HG02642 (cell line): ENCODE results near the gene NQO2.
A peak's percentile ranks its signal among the peaks of the same experiment; 100 is the strongest.

ENCODE experiments used
- ATAC-seq: cut with Tn5 transposase; IDR thresholded peaks from one replicate; pipeline ENCODE4 v1.9.1; 2021; ENCODE audit warnings: mild to moderate bottlenecking; ENCODE audit not compliant: unreplicated experiment, poor library complexity

NQO2 gene, protein sequence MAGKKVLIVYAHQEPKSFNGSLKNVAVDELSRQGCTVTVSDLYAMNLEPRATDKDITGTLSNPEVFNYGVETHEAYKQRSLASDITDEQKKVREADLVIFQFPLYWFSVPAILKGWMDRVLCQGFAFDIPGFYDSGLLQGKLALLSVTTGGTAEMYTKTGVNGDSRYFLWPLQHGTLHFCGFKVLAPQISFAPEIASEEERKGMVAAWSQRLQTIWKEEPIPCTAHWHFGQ

DNA sequence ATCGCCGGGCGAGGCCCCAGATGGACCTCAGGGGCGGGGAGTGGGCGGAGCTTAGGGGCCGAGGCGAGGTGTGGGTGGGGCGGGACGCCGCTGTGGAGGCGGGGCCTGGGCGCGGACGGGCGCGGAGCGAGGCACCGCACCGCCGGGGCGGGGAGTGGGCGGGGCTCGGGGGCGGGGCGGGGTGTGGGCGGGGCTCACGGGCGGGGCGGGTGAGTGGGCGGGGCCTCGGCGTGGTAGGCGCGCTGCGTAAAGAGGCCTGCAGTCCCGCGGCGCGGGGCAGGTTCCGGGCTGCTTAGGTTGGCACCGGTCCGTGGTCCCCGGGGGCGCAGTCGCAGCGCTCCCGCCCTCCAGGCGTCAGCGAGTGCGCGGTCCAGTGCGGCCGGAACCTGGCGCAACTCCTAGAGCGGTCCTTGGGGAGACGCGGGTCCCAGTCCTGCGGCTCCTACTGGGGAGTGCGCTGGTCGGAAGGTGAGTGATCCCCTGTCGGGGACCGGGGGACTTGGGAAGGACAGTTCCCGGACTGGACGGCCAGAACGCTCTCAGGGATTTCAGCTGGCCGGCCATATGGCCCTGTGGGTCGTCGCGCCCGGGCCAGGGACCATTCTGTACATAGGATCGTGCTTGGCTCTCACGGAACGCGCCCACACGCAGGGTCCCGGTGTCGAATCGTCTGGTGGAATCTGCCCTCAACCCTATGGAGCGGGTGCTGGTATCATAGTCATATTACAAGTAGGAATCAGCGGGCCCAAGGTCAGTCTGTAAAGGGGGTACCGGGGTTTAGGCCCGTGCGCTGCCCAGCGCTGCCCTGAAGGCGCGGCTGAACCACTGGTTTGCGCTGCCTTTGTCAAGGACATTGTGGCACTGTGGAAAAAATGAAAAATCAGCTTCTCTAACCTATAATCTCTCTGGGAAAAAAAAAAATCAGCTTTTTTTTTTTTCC is at the start of gene NQO2:
Gene NQO2 (plus strand): TSS at position 277 of the 940 bp plus-strand sequence. CDS start 6,659 bp downstream, outside the sequence.
- ATAC-seq: peak; percentile 78

DNA sequence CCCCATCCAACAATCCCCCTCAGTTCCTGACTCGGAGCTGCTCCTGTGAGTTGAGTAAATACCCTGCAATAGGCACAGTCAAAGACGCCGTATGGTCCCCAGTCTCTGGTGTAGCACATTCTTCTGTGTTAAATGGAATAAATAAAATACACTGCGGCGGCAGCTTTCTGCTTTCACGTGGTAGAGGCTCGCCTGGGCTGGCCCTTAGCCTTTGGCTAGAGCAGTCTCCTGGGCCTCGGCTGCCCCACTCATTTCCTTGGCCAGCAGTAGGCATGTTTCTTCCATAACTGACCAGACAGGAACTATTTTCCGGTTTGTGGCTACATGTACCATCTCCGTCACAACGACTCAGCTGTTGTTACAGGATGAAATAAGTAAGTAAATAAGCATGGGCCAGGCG is 49.0 kb upstream of the NQO2 start:
- no peak for ATAC-seq

DNA sequence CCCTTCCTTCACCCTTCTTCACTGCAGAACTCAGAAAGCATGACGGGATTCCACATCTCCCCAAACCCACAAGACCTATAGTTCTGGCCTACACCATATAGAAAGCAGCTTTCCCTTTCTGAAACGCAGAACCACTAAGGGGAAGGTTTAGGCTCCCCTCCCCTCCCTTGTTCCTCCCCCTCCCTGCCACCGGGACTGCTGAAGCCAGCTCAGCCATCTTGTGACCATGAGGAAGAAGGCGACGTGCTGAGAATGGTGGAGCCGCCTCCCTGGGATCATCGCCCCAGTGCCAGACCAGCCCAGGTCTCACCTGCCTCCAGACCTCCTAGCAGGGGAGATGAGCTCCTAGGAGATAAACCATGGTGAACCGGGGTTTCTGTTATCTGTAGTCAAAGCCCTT is 48.0 kb upstream of the NQO2 start:
- no peak for ATAC-seq

DNA sequence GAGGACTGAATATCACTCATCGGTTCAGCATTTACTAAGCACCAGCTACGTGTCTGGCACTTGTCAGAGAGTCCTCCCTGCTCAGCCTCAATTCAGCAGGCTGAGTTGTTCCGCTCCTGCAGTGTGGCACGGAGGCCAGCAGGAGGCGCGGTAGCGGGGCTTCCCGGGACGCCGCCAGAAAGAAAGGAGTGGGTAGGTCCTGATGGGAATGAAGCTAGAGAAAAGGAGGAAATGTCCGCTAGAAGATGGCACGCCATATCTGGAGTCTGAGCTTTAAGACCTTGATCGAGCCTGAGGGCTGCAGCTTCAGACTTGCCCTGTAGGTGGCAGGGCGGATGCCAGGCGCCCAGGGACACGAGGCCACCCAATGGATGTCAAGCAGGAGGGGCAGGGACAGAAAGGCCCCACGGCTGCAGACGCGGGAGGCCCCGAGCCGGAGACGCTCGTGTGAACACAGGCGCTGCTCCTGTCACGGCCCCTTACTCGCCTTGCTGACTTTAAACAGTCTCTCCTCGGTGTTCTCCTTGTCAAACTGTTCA is 47.1 kb upstream of the NQO2 start:
- ATAC-seq: peak; percentile 88

DNA sequence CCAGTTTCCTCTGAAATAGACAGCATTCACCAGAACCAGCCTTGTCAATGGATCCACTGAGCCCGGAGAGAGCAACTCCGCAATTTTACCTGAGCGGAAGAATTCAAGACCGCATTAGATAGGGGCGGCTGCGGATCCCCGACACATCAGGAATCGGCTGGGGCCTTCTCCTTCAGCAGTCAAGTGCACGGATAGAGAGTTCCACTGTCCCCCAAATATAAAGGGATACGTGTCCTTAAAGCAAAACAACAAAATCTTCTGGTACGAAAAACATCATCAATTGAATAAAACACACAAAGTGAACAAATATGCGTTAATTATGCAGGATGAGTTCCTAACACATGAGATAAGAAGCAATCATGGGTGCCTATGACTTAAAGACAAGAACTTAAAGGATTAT is 46.6 kb upstream of the NQO2 start:
- ATAC-seq: no peak

DNA sequence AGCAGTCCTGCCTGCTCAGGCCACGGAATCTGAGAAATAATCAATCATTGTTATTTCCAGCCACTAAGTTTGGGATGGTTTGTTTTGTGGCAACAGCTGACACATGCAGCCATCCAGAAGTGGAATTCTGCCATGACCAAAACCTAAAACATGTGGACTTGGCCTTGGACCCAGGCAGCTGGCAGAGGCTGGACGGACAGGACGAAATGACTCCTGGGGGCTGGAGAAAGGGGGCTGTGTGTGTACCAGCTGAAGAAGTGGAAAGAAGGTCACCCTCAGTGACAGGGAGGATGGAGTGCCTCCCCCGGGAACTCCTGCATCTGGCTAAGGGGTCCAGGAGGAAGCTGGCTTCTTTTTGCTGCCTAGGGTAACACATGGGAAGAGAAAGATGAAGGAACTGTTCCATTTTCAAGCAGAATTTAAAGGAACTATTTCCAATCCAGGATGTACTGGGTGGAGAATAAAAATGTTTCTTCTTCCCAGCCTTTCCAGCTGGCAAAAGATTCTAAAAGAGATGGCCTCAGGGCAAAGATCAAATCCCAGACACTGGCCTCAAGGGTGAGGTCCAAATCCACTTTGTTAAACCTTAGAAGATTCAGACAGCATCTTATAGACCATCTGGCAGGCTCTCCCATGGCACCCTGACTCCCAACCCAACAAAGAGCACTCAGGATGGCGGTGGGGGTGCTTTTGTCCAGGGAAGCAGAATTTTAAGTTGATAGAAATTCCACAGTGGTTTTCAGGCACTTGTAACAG is 42.6 kb upstream of the NQO2 start:
- no peak for ATAC-seq

DNA sequence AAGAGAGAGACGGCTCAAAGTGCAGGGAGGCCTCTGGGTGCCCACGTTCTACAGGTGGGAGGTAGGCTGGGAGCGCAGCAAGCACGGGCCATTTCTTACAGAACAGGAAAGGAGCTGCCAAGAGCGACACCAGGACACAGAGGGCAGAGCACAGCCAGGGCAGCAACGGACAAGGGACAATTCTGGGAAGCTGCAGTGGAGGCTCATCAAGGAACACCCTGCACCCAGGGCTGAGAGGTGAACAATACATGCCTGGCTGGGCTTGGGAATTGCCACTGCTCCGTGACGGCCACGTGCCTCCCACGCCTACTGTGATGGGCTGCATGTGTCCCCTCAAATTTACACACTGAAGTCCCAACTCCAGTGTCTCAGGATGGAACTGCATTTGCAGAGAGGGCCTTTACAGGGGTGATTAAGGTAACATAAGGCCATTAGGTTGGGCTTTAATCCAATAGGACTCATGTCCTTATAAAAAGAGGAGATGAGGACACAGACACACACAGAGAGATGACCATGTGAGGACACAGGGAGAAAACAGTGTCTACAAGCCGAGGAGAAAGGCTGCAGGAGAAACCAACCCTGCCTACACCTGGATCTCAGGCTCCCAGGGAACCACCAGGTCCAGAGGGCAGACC is 41.9 kb upstream of the NQO2 start:
- no peak for ATAC-seq

DNA sequence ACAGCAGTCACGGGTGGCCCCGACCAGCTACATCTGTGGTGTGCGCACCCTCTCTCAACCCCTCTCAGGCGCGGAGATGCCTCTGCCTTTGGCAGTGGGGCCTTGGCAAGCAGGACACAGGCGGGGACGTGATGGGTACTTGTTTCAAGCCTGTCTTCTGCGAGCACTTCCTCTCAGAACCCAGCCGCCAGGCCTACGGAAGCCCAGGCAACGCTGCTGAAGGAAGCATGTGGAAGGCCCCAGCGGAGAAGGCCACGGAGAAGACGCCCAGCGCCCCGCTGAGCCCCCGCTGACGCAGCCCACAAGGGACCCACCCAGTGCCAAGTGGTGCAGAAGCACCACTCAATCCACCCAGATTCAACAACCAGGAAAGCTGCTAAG is 41.4 kb upstream of the NQO2 start:
- ATAC-seq: no peak

DNA sequence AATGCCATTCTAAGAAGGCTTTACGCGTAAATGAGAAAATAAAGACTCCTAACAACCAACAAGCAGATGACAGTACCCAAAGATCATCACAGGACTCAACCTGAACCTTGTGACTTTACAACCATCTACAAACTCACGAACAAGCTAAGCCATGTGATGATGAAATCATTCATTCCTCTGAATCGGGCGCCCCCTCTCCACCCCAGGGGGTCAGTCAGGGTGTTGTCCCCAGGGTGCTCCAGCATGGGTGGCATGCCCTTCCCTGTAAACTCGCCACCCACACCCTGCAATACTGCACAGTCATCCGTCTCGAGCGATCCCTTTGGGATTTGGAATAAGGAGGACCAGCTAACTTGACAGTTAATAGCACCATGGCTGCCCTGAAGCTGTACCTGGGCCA is 40.9 kb upstream of the NQO2 start:
- no peak for ATAC-seq

DNA sequence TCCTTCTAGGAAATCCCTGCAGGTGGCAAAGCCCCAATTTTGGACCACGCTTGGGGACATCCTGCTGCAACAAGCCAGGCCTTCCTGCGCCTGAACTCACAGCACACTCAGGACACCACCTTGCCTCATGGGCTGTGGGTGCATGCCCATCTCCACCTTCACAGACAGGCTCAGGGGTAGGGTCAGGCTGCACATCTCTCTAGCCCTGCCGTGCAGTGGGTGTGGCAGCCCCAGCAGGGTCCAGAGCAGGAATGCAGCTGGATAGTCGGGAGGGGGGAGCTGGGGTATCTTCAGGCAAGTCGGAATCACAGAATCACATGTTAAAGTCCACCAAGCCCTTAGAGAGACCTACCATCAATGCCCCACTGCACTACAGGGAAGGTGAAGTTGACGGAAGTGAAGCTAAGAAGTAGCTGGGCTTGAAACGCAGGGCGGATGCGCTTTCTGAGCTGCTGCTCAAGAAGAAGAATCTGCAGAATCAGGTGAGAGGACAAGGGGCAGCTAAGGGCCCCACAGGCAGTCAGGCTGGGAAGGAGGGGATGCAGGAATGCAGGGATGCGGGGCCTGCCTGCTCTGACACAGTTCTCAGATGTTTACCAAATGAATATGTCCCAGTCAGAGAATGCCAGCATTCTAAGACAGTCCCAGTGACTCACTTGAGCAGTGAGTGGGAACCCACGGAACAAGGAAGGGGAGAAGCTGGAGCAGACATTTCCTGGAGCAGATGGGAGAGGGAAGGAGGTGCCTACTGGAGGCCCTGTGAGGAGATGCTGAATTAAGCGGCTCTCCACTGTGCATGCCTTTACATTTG is 39.6 kb upstream of the NQO2 start:
- ATAC-seq: no peak

DNA sequence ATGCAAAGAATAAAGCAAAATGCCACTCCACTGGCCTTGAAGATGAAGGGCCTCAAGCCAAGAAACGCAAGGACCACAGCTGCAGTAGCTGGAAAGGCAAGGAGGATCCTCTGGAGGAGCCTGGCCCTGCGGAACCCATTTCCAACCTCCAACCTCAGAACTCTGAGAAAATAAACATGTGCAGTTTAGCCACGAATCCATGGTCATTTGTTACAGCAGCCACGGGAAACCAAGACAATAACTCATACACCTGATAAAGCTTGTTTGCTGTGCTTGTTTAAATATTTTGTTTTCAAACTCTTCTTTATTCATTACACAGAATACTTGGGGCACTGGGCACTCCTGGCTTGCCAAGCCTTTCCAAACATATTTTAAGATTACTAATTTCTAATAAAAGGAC is 38.8 kb upstream of the NQO2 start:
- ATAC-seq: no peak

DNA sequence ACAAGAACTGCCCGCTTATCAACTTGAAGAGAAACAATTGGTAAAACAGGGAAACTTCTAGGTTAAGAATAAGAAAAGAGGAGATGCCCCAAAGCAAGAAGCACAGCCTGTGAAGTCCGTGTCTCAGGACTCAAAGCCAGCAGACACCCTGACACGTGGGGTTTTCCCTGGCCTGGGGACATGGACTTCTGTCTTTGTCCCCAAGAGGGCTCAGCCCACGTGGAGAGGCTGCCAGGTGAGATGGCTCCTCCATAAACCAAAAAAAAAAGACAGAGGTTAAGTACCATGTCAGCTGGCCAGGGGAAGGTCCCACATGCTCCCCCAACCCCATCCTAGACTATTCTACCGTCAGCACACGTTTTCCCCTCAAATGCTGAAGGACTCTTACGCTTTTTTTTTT is 38.2 kb upstream of the NQO2 start:
- ATAC-seq: no peak

DNA sequence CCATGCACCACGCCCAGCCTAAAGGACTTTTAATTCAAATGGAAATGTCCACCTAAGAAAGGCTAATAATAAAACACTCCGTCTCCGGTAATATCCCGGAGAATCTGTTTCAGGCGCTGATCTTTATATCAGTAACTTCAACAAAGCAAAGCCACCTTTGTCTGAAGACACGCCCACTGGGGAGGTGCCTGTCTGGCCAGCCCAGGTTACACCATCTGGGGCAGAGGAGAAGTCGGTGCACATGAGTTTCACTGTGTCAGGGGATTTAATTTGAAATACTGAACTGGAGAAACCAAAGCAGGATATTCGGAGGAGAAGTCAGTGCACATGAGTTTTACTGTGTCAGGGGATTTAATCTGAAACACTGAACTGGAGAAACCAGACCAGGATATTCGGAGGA is 37.7 kb upstream of the NQO2 start:
- no peak for ATAC-seq

DNA sequence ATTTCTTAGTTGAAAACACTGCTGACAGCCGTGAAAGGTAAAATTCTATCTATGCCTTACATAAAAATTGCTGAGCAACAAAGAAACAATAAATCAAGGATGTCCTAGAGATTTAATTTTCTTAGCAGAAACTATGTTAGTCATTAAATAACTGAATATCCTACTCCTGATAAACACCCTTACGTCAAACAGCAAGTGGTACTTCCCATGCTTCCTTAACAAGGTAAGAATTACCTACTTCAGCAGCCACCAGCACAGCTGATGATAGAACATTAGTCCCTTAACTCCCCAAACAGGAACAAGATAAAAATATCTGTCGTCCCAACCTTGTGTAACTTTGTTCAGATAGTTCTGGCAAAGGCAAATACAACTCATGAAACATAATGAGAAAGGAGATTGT is 37.1 kb upstream of the NQO2 start:
- ATAC-seq: no peak

DNA sequence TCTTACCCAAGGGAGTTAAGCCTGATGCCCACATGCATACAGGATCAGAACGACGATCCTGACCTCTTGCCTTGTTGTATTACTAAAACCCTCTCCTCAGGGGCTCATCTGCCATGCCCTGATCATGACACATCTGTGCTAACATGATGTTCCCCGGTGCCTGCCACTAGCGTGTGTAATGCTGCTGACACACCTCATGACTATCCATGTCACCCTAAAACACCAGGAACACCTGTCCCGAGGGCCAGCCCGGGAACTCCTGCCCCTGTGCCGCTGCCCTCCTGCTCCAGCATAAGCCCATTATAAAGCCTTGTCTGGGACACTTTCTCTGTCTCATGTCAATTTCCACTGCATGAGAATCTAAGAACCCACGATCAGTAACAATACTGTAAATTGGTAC is 35.9 kb upstream of the NQO2 start:
- no peak for ATAC-seq

DNA sequence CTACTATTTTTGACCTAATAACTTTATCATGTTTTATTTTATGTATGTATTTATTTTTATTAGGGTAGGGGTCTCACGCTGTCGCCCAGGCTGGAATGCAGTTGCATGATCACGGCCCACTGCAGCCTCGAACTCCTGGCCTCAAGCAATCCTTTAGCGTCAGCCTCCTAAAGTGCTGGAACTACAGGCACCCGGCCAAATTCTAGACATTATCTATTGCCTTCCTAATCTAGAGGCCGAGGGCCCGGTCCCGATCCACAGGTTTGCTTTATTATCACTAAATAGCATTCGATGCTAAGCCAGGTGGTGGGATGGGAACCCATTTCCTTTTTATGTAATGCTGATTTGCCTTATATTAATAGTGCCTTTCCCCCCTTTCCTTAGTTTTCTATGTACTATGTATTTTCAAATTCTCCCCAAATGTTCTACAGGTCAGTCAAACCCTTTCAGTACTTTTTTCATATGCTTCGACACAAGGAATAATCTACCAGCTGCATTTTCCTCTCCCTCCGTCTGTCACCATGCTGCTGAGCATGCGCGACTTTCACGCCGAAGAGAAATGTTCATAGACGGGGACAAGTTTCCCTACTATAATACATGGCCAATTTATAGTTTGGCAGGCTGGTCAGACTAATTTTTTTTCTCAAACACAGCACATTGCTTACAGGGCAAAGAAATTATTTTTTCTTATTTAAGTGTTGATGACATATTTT is 34.7 kb upstream of the NQO2 start:
- no peak for ATAC-seq

DNA sequence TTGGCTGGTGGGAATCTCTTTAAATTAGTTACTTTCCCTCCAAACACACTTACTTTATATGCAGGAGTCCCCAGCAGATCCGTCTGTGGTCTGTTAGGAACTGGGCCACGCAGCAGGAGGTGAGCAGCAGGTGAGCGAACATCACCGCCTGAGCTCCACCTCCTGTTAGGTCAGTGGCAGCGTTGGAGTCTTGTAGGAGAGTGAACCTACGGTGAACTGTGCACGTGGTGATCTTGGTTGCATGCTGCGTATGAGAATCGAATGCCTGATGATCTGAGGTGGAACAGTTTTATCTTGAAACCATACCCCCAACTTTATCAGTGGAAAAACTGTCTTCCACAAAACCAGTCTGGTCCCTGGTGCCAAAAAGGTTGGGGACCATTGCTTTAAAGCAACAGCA is 33.3 kb upstream of the NQO2 start:
- ATAC-seq: no peak

DNA sequence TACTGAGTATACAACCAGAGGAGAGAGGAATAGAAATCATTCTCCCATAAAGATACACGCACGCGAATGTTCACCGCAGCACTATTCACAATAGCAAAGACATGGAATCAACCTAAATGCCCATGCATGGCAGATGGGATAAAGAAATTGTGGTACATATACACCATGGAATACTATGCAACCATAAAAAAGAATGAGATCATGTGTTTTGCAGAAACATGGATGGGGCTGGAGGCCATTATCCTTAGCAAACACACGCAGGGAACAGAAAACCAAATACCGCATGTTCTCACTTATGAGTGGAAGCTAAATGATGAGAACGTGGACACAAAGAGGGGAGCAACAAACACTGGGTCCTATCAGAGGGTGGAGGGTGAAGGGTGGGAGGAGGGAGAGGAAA is 31.8 kb upstream of the NQO2 start:
- ATAC-seq: no peak

DNA sequence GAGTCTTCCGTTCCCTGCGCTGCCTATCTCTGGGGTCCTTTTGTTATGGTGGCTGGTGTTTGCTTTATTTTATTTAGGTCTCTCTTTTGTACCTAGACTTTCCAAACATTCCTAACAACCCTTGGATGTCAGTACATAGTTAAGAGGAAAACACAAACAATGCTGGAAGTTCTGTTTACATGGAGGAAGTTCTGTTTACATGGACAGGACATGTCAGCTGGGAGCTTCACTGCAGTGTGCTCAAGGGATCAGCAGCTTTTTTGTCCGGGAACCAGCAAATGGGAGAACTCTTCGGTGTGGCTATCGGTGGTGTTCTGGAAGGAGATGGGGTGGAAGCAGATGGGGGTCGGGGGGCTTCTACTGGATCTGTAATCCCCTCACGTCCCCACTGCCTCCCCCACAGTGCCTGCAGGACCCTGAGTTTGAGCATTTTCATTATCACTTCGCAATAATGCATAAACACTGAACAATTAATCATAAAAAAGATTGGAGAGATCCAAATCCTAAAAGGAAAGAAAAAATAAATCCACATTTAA is 31.0 kb upstream of the NQO2 start:
- no peak for ATAC-seq
